ENCODE measurements around the gene ATF5.
"Not testable (repeated sequence)": the region's sequence is repeated elsewhere in the genome, so short reads cannot be mapped to it uniquely, and the experiment has no call there.

Gene ATF5

GRCh38 chr19:49923055-49924003 is 5.7 kb upstream of the ATF5 start:
- DNase-seq: no peak

- DNase-seq: no peak
Measured at GRCh38 chr19:49924004-49924880, 4.8 kb upstream of the ATF5 start.

- DNase-seq: not testable (repeated sequence)
Measured at GRCh38 chr19:49924881-49925210, 4.2 kb upstream of the ATF5 start.

GRCh38 chr19:49925486-49925885 is 3.5 kb upstream of the ATF5 start:
- DNase-seq: no peak

GRCh38 chr19:49926515-49926914 is 2.5 kb upstream of the ATF5 start:
- no peak for DNase-seq

- no peak for DNase-seq
Measured at GRCh38 chr19:49927526-49928264, 1.3 kb upstream of the ATF5 start.

GRCh38 chr19:49929611-49930482 is 842 bp downstream of the ATF5 start:
- DNase-seq: peak; percentile 94 to 97

- DNase-seq: no peak
Measured at GRCh38 chr19:49930483-49931011, 1.5 kb downstream of the ATF5 start.

- DNase-seq: no peak
Measured at GRCh38 chr19:49931293-49932040, 2.5 kb downstream of the ATF5 start.

- DNase-seq: no peak
Measured at GRCh38 chr19:49932041-49932451, 3.0 kb downstream of the ATF5 start.

- DNase-seq: no peak
Measured at GRCh38 chr19:49932731-49933131, 3.7 kb downstream of the ATF5 start.

GRCh38 chr19:49933643-49934042 is 4.6 kb downstream of the ATF5 start:
- DNase-seq: no peak

GRCh38 chr19:49936549-49936948 is 7.5 kb downstream of the ATF5 start:
- DNase-seq: no peak

GRCh38 chr19:49937750-49938381 is 8.9 kb downstream of the ATF5 start:
- peak; percentile 61 to 65 for DNase-seq

- no peak for DNase-seq
Measured at GRCh38 chr19:49938662-49939061, 9.7 kb downstream of the ATF5 start.

GRCh38 chr19:49939721-49940481 is 10.9 kb downstream of the ATF5 start:
- no peak for DNase-seq

GRCh38 chr19:49940482-49940791 is 11.4 kb downstream of the ATF5 start:
- DNase-seq: no peak

GRCh38 chr19:49944567-49944966 is 15.6 kb downstream of the ATF5 start:
- DNase-seq: not testable (repeated sequence)

GRCh38 chr19:49946415-49946814 is 17.4 kb downstream of the ATF5 start:
- no peak for DNase-seq

Measured in NCI-H2081 (cell line).